Loucy (cell line): ENCODE data around the gene EFNA4.

Source experiments
- H2AFZ ChIP-seq: fragments of 200-600 bp; sonication (generic); 2 replicates; pipeline ENCODE4 v1.6.0; 2016; ENCODE audit warnings: antibody characterized with exemption, mild to moderate bottlenecking, low read length, moderate library complexity
- H3F3A ChIP-seq: fragments of 200-600 bp; 2 replicates; pipeline ENCODE4 v1.6.0; 2016; ENCODE audit warnings: antibody characterized with exemption, low read depth, mild to moderate bottlenecking
- H3K27me3 ChIP-seq: fragments of 200-600 bp; sonication (generic); 2 replicates; pipeline ENCODE4 v1.6.1; 2014; ENCODE audit warnings: low read length, mild to moderate bottlenecking; ENCODE audit not compliant: insufficient read depth, poor library complexity, severe bottlenecking
- H3K36me3 ChIP-seq: fragments of 200-600 bp; sonication (generic); 2 replicates; pipeline ENCODE4 v1.6.1; 2016; ENCODE audit warnings: low read length; ENCODE audit not compliant: insufficient read depth
- H3K4me1 ChIP-seq: fragments of 200-600 bp; sonication (generic); 2 replicates; pipeline ENCODE4 v1.5.1; 2014; ENCODE audit warnings: low read length, mild to moderate bottlenecking; ENCODE audit not compliant: insufficient read depth, poor library complexity, severe bottlenecking
- H3K4me2 ChIP-seq: fragments of 200-600 bp; sonication (generic); 2 replicates; pipeline ENCODE4 v1.6.0; 2014; ENCODE audit warnings: antibody characterized with exemption, low read length, low read depth, mild to moderate bottlenecking; ENCODE audit not compliant: poor library complexity, severe bottlenecking
- H3K4me3 ChIP-seq: fragments of 200-600 bp; sonication (generic); 2 replicates; pipeline ENCODE4 v1.5.1; 2014; ENCODE audit warnings: low read length, mild to moderate bottlenecking, mixed read lengths; ENCODE audit not compliant: poor library complexity, severe bottlenecking
- H3K79me2 ChIP-seq: fragments of 200-600 bp; sonication (generic); 2 replicates; pipeline ENCODE4 v1.6.1; 2014; ENCODE audit warnings: low read length; ENCODE audit not compliant: insufficient read depth
- H3K9ac ChIP-seq: fragments of 200-600 bp; sonication (generic); 2 replicates; pipeline ENCODE4 v1.6.0; 2014; ENCODE audit warnings: mild to moderate bottlenecking, low read depth, low read length, moderate library complexity; ENCODE audit not compliant: poor library complexity, severe bottlenecking
- H3K9me2 ChIP-seq: fragments of 200-600 bp; sonication (generic); replicated peaks from 2 replicates; pipeline ENCODE4 v1.6.1; 2016; ENCODE audit warnings: low read depth, low read length, mixed read lengths
- H3K9me3 ChIP-seq: fragments of 200-600 bp; sonication (generic); 2 replicates; pipeline ENCODE4 v1.6.1; 2014; ENCODE audit warnings: mild to moderate bottlenecking, antibody characterized with exemption, low read length, low read depth; ENCODE audit not compliant: insufficient read depth
- H4K20me1 ChIP-seq: fragments of 200-600 bp; sonication (generic); 2 replicates; pipeline ENCODE4 v1.6.0; 2014; ENCODE audit warnings: antibody characterized with exemption, low read length, mild to moderate bottlenecking; ENCODE audit not compliant: insufficient read depth, poor library complexity, severe bottlenecking
- CTCF ChIP-seq: fragments of 200-600 bp; sonication (generic); conservative IDR thresholded peaks from 2 replicates; pipeline ENCODE4 v1.5.1; 2014; ENCODE audit warnings: mild to moderate bottlenecking, antibody characterized with exemption, low read length
- EZH2phosphoT487 ChIP-seq: fragments of 200-600 bp; IDR thresholded peaks from 2 replicates; pipeline ENCODE4 v1.6.1; 2018; ENCODE audit warnings: antibody characterized with exemption, mild to moderate bottlenecking, moderate library complexity, borderline replicate concordance

Gene EFNA4

DNA sequence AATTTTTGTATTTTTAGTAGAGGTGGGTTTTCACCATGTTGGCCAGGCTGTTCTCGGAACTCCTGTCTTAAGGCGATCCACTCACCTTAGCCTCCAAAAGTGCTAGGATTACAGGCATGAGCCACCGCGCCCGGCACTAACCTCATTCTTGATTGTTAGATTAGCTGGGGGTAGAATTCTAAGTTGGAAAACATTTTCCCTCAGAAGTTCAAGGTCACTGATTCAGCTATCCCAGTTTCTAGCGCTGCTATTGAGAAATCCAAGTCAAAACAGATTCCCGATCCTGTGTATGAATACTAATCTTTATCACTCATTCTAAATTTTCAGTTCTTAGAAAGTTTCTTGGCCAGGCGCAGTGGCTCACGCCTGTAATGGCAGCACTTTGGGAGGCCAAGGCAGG, 39.8 kb downstream of the EFNA4 start:
- TF ChIP-seq EZH2phosphoT487 (no peak), CTCF (no peak)
- Histone ChIP-seq H3K9ac (no peak overlapping the region), H3F3A (no peaks in the 10 kb centered on the region), H3K4me1 (no peaks in the 10 kb centered on the region), H3K9me2 (no peaks in the 10 kb centered on the region), H3K79me2 (no peaks in the 10 kb centered on the region), H4K20me1 (no peaks in the 10 kb centered on the region), H3K36me3 (no peaks in the 10 kb centered on the region), H3K9me3 (no peaks in the 10 kb centered on the region), H3K4me2 (no peak overlapping the region), H3K4me3 (no peak overlapping the region), H3K27me3 (no peaks in the 10 kb centered on the region), H2AFZ (no peak overlapping the region)

GRCh38 chr1:155104605-155105534, 41.3 kb downstream of the EFNA4 start:
- no peak overlapping the region for H3K4me3 ChIP-seq
- no peaks in the 10 kb centered on the region for H3K9me3 ChIP-seq
- no peaks in the 10 kb centered on the region for H3K79me2 ChIP-seq
- TF ChIP-seq EZH2phosphoT487 (no peak), CTCF (no peak)
- H3K27me3 ChIP-seq, result no peaks in the 10 kb centered on the region
- H3K4me2 ChIP-seq, result no peak overlapping the region
- no peaks in the 10 kb centered on the region for H3K9me2 ChIP-seq
- no peaks in the 10 kb centered on the region for H3K4me1 ChIP-seq
- no peaks in the 10 kb centered on the region for H3K36me3 ChIP-seq
- H4K20me1 ChIP-seq, result no peaks in the 10 kb centered on the region
- H3F3A ChIP-seq, result no peaks in the 10 kb centered on the region
- no peak overlapping the region for H3K9ac ChIP-seq
- H2AFZ ChIP-seq, result no peak overlapping the region

- Histone ChIP-seq H3K36me3 (no peaks in the 10 kb centered on the region), H4K20me1 (no peaks in the 10 kb centered on the region), H2AFZ (no peak overlapping the region), H3K4me3 (no peak overlapping the region), H3K79me2 (no peaks in the 10 kb centered on the region), H3K4me2 (no peak overlapping the region), H3K9me3 (no peaks in the 10 kb centered on the region), H3K9ac (no peak overlapping the region), H3K9me2 (no peaks in the 10 kb centered on the region), H3K27me3 (no peaks in the 10 kb centered on the region), H3F3A (no peaks in the 10 kb centered on the region), H3K4me1 (peaks cover 1% of the 10 kb centered on the region)
- TF ChIP-seq CTCF, result no peak
Observed at GRCh38 chr1:155105604-155106011, 42.1 kb downstream of the EFNA4 start.
